Right hindlimb (tissue), 1 donor: ENCODE data around the gene PCDH7.

ENCODE experiments used
- DNase-seq: peaks from one replicate; pipeline ENCODE4 v3.0.0-alpha.2; 2018

Gene PCDH7

GRCh38 chr4:30720021-30720660 is at the start of gene PCDH7:
Gene PCDH7, plus strand, starts transcription at chr4:30720369. Its CDS starts 1,054 bp downstream, at chr4:30721423.
- DNase-seq = peak; percentile 87

- no peak for DNase-seq
Observed at GRCh38 chr4:30671926-30672448, 48.2 kb upstream of the PCDH7 start.

- DNase-seq = no peak
Observed at GRCh38 chr4:30696191-30696590, 24.0 kb upstream of the PCDH7 start.

GRCh38 chr4:30714408-30715031 is 5.6 kb upstream of the PCDH7 start:
- DNase-seq = peak; percentile 47

GRCh38 chr4:30716158-30716557 is 4.0 kb upstream of the PCDH7 start:
- no peak for DNase-seq

- peak; percentile 72 for DNase-seq
Observed at GRCh38 chr4:30716681-30717207, 3.4 kb upstream of the PCDH7 start.

GRCh38 chr4:30717208-30718020 is 2.8 kb upstream of the PCDH7 start:
- DNase-seq = peak; percentile 83

- DNase-seq = peak; percentile 91
Observed at GRCh38 chr4:30718021-30718542, 2.1 kb upstream of the PCDH7 start.

GRCh38 chr4:30718641-30719453 is 1.3 kb upstream of the PCDH7 start:
- peak; percentile 58 for DNase-seq

GRCh38 chr4:30719454-30720020 is 632 bp upstream of the PCDH7 start:
- peak; percentile 90 for DNase-seq

GRCh38 chr4:30720661-30721184 is 554 bp downstream of the PCDH7 start:
- peak; percentile 77 for DNase-seq

- peak; percentile 73 for DNase-seq
Observed at GRCh38 chr4:30721185-30722091, 1.3 kb downstream of the PCDH7 start.

GRCh38 chr4:30722092-30722358 is 1.9 kb downstream of the PCDH7 start:
- no peak for DNase-seq

- peak; percentile 45 for DNase-seq
Observed at GRCh38 chr4:30722359-30723200, 2.4 kb downstream of the PCDH7 start.

GRCh38 chr4:30723201-30723955 is 3.2 kb downstream of the PCDH7 start:
- DNase-seq = peak; percentile 19

- peak; percentile 22 for DNase-seq
Observed at GRCh38 chr4:30724247-30724646, 4.1 kb downstream of the PCDH7 start.

- no peak for DNase-seq
Observed at GRCh38 chr4:30725562-30725961, 5.4 kb downstream of the PCDH7 start.

GRCh38 chr4:30726090-30726675 is 6.0 kb downstream of the PCDH7 start:
- DNase-seq = no peak

- no peak for DNase-seq
Observed at GRCh38 chr4:30727409-30727808, 7.2 kb downstream of the PCDH7 start.
